ENCODE measurements around the gene NRSN2. TPM values are rescaled to one million over a fixed set of nuclear protein-coding genes. Genes with fewer than 3 reads are reported as not detected.
"Not testable (repeated sequence)": the region's sequence is repeated elsewhere in the genome, so short reads cannot be mapped to it uniquely, and the experiment has no call there.

Gene NRSN2
- total RNA-seq, 1 donor from 2014 or later: 17.4 TPM

- intact Hi-C loops (cut with micrococcal nuclease): no loop called here
- ATAC-seq (no peak), DNase-seq (no peak)
These were observed 40.6 kb downstream of the NRSN2 start for GRCh38 chr20:387520-387919.

- intact Hi-C loops (cut with micrococcal nuclease): no loop called here
- no peak for ATAC-seq
- DNase-seq: no peak
These were observed 41.4 kb downstream of the NRSN2 start for GRCh38 chr20:388034-388994.

- intact Hi-C loops (cut with micrococcal nuclease): no loop called here
- no peak for DNase-seq
These were observed 42.3 kb downstream of the NRSN2 start for GRCh38 chr20:389220-389619.

GRCh38 chr20:391041-391711, 44.3 kb downstream of the NRSN2 start:
- DNase-seq: no peak
- ATAC-seq: no peak
- intact Hi-C loops (cut with micrococcal nuclease): no loop called here

More at GRCh38 chr20:389220-389619, 42.3 kb downstream of the NRSN2 start:
- ATAC-seq: peak; percentile 80

GRCh38 chr20:393296-393695, 46.4 kb downstream of the NRSN2 start:
- DNase-seq; ATAC-seq; intact Hi-C loops (cut with micrococcal nuclease): not testable (repeated sequence)

- DNase-seq (no peak), ATAC-seq (no peak)
- intact Hi-C loops (cut with micrococcal nuclease): no loop called here
These were observed 49.3 kb downstream of the NRSN2 start for GRCh38 chr20:396252-396618.

- intact Hi-C loops (cut with micrococcal nuclease): no loop called here
- DNase-seq: no peak
- peak; percentile 72 for ATAC-seq
These were observed 49.9 kb downstream of the NRSN2 start for GRCh38 chr20:396619-397431.

GRCh38 chr20:397432-398237, 50.7 kb downstream of the NRSN2 start:
- intact Hi-C loops (cut with micrococcal nuclease): no loop called here
- no peak for ATAC-seq
- DNase-seq: no peak

GRCh38 chr20:399182-399707, 52.3 kb downstream of the NRSN2 start:
- ATAC-seq (no peak), DNase-seq (no peak)
- intact Hi-C loops (cut with micrococcal nuclease): no loop called here

GRCh38 chr20:400128-400453, 53.2 kb downstream of the NRSN2 start:
- intact Hi-C loops (cut with micrococcal nuclease): no loop called here
- ATAC-seq (no peak), DNase-seq (no peak)

GRCh38 chr20:400454-401275, 53.8 kb downstream of the NRSN2 start:
- no peak for ATAC-seq
- DNase-seq: no peak
- intact Hi-C loops (cut with micrococcal nuclease): no loop called here

- intact Hi-C loops (cut with micrococcal nuclease): no loop called here
- ATAC-seq: no peak
These were observed 55.0 kb downstream of the NRSN2 start for GRCh38 chr20:401682-402495.

GRCh38 chr20:402496-402885, 55.6 kb downstream of the NRSN2 start:
- ATAC-seq (no peak), DNase-seq (no peak)
- intact Hi-C loops (cut with micrococcal nuclease): no loop called here

More at GRCh38 chr20:401682-402495, 55.0 kb downstream of the NRSN2 start:
- DNase-seq: no peak

- DNase-seq (no peak), ATAC-seq (no peak)
- intact Hi-C loops (cut with micrococcal nuclease): no loop called here
These were observed 56.1 kb downstream of the NRSN2 start for GRCh38 chr20:402898-403581.

- no peak for DNase-seq
- ATAC-seq: no peak
- intact Hi-C loops (cut with micrococcal nuclease): no loop called here
These were observed 56.7 kb downstream of the NRSN2 start for GRCh38 chr20:403582-403957.

- intact Hi-C loops (cut with micrococcal nuclease): no loop called here
- no peak for DNase-seq
- ATAC-seq: no peak
These were observed 57.2 kb downstream of the NRSN2 start for GRCh38 chr20:404088-404487.
